HG03565 (cell line): ENCODE data around the gene WWC1.

Source experiments
- ATAC-seq: cut with Tn5 transposase; IDR thresholded peaks from one replicate; pipeline ENCODE4 v1.9.1; 2021; ENCODE audit warnings: mild to moderate bottlenecking, moderate library complexity; ENCODE audit not compliant: unreplicated experiment

The WWC1 gene

GRCh38 chr5:168474319-168474718, 182.9 kb downstream of the WWC1 start:
- no peak for ATAC-seq

GRCh38 chr5:168477060-168477459, 185.6 kb downstream of the WWC1 start:
- ATAC-seq = no peak

- ATAC-seq = no peak
These were observed 187.7 kb downstream of the WWC1 start for GRCh38 chr5:168479166-168479565.

GRCh38 chr5:168480601-168481000, 189.2 kb downstream of the WWC1 start:
- no peak for ATAC-seq

GRCh38 chr5:168481330-168481788, 189.9 kb downstream of the WWC1 start:
- peak; percentile 91 for ATAC-seq

- ATAC-seq = no peak
These were observed 190.9 kb downstream of the WWC1 start for GRCh38 chr5:168482361-168482760.

GRCh38 chr5:168486136-168486879, 194.9 kb downstream of the WWC1 start, which contains the start of gene RARS1:
TSS of gene RARS1 (plus strand) at chr5:168486471. CDS start at chr5:168486499, 28 bp downstream.
- peak; percentile 68 for ATAC-seq

GRCh38 chr5:168489059-168489458, 197.6 kb downstream of the WWC1 start:
- no peak for ATAC-seq

GRCh38 chr5:168494057-168494555, 202.7 kb downstream of the WWC1 start:
- no peak for ATAC-seq

GRCh38 chr5:168502563-168503237, 211.3 kb downstream of the WWC1 start:
- ATAC-seq = no peak

GRCh38 chr5:168513861-168514428, 222.5 kb downstream of the WWC1 start:
- no peak for ATAC-seq
